ENCODE results near the gene IVD. TPM values are rescaled to one million over a fixed set of nuclear protein-coding genes. Genes with fewer than 3 reads are reported as not detected.

The IVD gene
- polyA plus RNA-seq, 1 donor (not counting 4 experiments of a cell fraction or from before 2014, with no cell fraction given) = 13.0 TPM

DNA sequence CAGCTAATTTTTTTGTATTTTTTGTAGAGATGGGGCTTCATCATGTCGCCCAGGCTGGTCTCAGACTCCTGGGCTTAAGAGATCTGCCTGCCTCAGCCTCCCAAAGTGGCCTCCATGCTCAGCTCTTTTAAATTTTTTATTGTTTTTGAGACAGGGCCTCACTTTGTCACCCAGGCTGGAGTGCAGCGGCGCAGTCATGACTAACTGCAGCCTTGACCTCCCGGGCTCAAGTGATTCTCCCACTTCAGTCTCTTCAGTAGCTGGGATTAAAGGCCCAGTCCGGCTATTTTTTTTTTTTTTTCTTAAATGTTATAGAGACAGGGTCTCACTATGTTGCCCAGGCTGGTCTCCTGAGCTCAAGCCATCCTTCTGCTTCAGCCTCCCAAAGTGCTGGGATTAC, 20.1 kb downstream of the IVD start:
- DNase-seq (ENCODE audit: low read depth, low spot score) (no peak), FAIRE-seq (no peak)

DNA sequence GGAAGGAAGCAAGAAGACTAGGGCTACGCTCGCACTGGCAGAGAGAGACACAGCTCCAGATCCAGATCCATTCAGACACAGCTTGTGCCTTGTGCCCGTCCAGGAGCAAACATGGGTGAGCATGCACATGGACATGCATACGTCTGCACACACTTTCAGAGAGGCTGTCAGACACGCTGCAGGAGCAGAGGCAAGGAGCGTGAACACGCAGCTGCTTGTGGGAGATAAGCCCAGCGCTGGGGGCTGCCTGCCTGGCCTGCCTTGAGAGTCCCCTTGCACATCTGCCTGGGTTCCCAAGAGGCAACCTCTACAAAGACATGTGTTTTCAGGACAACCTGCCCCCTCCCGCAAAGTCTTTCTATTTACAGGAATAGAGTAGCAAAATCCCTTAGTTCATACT, 21.6 kb downstream of the IVD start:
- Histone ChIP-seq H3K27ac (ENCODE audit: control insufficient read depth, insufficient read depth, low read length) (no peak overlapping the region), H3K27me3 (ENCODE audit: control insufficient read depth, extremely low read depth, insufficient read depth, low read length) (peaks cover 7% of the 10 kb centered on the region), H3K9me1 (ENCODE audit: control insufficient read depth, extremely low read depth, insufficient read depth, low read length) (no peaks in the 10 kb centered on the region), H3K4me3 (ENCODE audit: control insufficient read depth in 2 of 3, extremely low read depth in 1 of 3, insufficient read depth in 2 of 3, low read depth in 1 of 3, low read length in 3 of 3) (no peak overlapping the region), H3K4me2 (ENCODE audit: control insufficient read depth, extremely low read depth, insufficient read depth, low read depth, low read length) (no peak overlapping the region), H3K36me3 (ENCODE audit: control insufficient read depth in 2 of 2, extremely low read depth in 1 of 2, insufficient read depth in 2 of 2, low read length in 2 of 2) (no peaks in the 10 kb centered on the region), H4K20me1 (ENCODE audit: control insufficient read depth, extremely low read depth, insufficient read depth, low read length) (no peaks in the 10 kb centered on the region), H3K9me3 (ENCODE audit: control insufficient read depth, low read depth, low read length) (no peaks in the 10 kb centered on the region), H2AFZ (ENCODE audit: control insufficient read depth, low read length) (no peak overlapping the region), H3K9ac (ENCODE audit: control insufficient read depth, extremely low read depth, insufficient read depth, low read length) (no peak overlapping the region), H3K4me1 (ENCODE audit: control insufficient read depth, extremely low read depth, insufficient read depth, low read length) (peaks cover 10% of the 10 kb centered on the region), H3K79me2 (ENCODE audit: control insufficient read depth, insufficient read depth, low read length) (no peaks in the 10 kb centered on the region)
- dilution Hi-C loops (cut with MboI; ENCODE audit: extremely low pct_ligation_motif_present, low sequenced_read_pairs) = no loop called here
- no peak for TF ChIP-seq EZH2 (IDR thresholded peaks at IDR 0.05; ENCODE audit: low read length)
- TF ChIP-seq, protein P1, sequence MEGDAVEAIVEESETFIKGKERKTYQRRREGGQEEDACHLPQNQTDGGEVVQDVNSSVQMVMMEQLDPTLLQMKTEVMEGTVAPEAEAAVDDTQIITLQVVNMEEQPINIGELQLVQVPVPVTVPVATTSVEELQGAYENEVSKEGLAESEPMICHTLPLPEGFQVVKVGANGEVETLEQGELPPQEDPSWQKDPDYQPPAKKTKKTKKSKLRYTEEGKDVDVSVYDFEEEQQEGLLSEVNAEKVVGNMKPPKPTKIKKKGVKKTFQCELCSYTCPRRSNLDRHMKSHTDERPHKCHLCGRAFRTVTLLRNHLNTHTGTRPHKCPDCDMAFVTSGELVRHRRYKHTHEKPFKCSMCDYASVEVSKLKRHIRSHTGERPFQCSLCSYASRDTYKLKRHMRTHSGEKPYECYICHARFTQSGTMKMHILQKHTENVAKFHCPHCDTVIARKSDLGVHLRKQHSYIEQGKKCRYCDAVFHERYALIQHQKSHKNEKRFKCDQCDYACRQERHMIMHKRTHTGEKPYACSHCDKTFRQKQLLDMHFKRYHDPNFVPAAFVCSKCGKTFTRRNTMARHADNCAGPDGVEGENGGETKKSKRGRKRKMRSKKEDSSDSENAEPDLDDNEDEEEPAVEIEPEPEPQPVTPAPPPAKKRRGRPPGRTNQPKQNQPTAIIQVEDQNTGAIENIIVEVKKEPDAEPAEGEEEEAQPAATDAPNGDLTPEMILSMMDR (optimal IDR thresholded peaks at IDR 0.05 in 1 of 3, IDR thresholded peaks at IDR 0.05 in 1 of 3, conservative IDR thresholded peaks at IDR 0.05 in 1 of 3; ENCODE audit: extremely low read depth in 1 of 3, insufficient read depth in 2 of 3, low read length in 3 of 3) = no peak
- FAIRE-seq = no peak
- DNase-seq (ENCODE audit: low read depth, low spot score) = no peak

More for the DNA sequence above, 20.1 kb downstream of the IVD start:
- dilution Hi-C loops (cut with MboI; ENCODE audit: extremely low pct_ligation_motif_present, low sequenced_read_pairs) = no loop called here
- Histone ChIP-seq H3K9me1 (ENCODE audit: control insufficient read depth, extremely low read depth, insufficient read depth, low read length) (no peaks in the 10 kb centered on the region), H3K9ac (ENCODE audit: control insufficient read depth, extremely low read depth, insufficient read depth, low read length) (no peak overlapping the region), H4K20me1 (ENCODE audit: control insufficient read depth, extremely low read depth, insufficient read depth, low read length) (no peaks in the 10 kb centered on the region), H3K4me1 (ENCODE audit: control insufficient read depth, extremely low read depth, insufficient read depth, low read length) (peaks cover 22% of the 10 kb centered on the region), H2AFZ (ENCODE audit: control insufficient read depth, low read length) (no peak overlapping the region), H3K36me3 (ENCODE audit: control insufficient read depth in 2 of 2, extremely low read depth in 1 of 2, insufficient read depth in 2 of 2, low read length in 2 of 2) (no peaks in the 10 kb centered on the region), H3K27me3 (ENCODE audit: control insufficient read depth, extremely low read depth, insufficient read depth, low read length) (peaks cover 7% of the 10 kb centered on the region), H3K4me3 (ENCODE audit: control insufficient read depth in 2 of 3, extremely low read depth in 1 of 3, insufficient read depth in 2 of 3, low read depth in 1 of 3, low read length in 3 of 3) (no peak overlapping the region), H3K79me2 (ENCODE audit: control insufficient read depth, insufficient read depth, low read length) (no peaks in the 10 kb centered on the region), H3K27ac (ENCODE audit: control insufficient read depth, insufficient read depth, low read length) (no peak overlapping the region), H3K9me3 (ENCODE audit: control insufficient read depth, low read depth, low read length) (no peaks in the 10 kb centered on the region), H3K4me2 (ENCODE audit: control insufficient read depth, extremely low read depth, insufficient read depth, low read depth, low read length) (no peak overlapping the region)
- TF ChIP-seq EZH2 (IDR thresholded peaks at IDR 0.05; ENCODE audit: low read length) = no peak
- TF ChIP-seq, protein P1 (optimal IDR thresholded peaks at IDR 0.05 in 1 of 3, IDR thresholded peaks at IDR 0.05 in 1 of 3, conservative IDR thresholded peaks at IDR 0.05 in 1 of 3; ENCODE audit: extremely low read depth in 1 of 3, insufficient read depth in 2 of 3, low read length in 3 of 3) = no peak

All from keratinocyte (primary cell).